ENCODE results near the gene HEMK1. TPM values are rescaled to one million over a fixed set of nuclear protein-coding genes. Genes with fewer than 3 reads are reported as not detected.
A peak's percentile ranks its signal among the peaks of the same experiment; 100 is the strongest.

HEMK1 gene
- total and polyA plus RNA-seq, 9 donors, result 12.9 to 21.5 (median 16.6) TPM

DNA sequence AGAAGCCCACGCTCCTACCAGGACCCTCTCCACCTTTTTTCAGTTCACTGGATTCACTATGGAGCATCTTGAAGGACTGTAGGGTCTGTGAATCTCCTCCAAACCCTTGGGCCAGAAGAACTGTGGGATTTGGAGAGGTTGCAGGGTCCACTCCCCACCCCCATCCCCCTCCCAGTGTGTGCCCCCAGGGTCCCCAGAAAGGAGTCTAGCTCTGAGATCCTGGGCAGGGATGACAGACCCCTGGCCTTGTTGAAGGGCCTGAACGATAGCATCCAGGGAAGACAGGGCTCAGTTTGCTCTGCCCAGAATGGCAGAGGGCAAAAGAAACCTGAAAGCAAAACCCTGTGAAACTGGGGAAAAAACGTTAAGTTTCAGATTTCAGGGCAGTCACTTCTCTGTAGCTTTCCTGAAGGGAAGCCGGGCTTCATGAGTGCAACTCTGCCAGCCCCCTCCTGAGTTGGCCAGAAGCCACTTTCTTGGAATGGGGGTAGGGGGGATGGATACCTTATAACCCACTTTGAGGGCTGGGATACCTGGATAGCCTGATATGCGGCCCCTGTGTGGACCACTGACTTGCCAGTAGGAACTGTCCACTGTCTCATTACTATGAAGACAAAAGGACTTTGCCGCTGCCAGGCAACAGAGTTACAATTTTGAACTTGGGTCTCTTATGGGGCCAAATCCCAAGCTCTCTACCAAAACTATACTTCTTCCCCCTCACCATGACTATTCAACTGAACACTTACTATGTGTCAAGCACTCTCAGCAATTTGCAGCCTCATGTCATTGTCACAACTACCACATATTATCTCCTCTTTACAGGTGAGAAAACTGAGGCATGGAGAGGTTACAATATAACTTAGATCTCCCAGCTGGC is 43.9 kb downstream of the HEMK1 start:
- H3K36me3 ChIP-seq (ENCODE audit: control insufficient read depth, insufficient read depth, low read length), result peaks cover 21% of the 10 kb centered on the region
- H3K27ac ChIP-seq (ENCODE audit: low read length), result peak overlapping the region; percentile 96
- peak; percentile 31 for DNase-seq
- H3K27me3 ChIP-seq (ENCODE audit: control insufficient read depth, insufficient read depth, low read length), result no peaks in the 10 kb centered on the region
- H3K4me1 ChIP-seq (ENCODE audit: control insufficient read depth, insufficient read depth, low read length), result peaks cover 67% of the 10 kb centered on the region
- H3K9me3 ChIP-seq (replicated peaks; ENCODE audit: control insufficient read depth, low read depth, low read length), result no peaks in the 10 kb centered on the region
- H3K4me3 ChIP-seq (ENCODE audit: low read length), result peak overlapping the region; percentile 91
- 51% methylated on average over 5 of the region's 6 CpGs for WGBS (ENCODE audit: insufficient coverage)

DNA sequence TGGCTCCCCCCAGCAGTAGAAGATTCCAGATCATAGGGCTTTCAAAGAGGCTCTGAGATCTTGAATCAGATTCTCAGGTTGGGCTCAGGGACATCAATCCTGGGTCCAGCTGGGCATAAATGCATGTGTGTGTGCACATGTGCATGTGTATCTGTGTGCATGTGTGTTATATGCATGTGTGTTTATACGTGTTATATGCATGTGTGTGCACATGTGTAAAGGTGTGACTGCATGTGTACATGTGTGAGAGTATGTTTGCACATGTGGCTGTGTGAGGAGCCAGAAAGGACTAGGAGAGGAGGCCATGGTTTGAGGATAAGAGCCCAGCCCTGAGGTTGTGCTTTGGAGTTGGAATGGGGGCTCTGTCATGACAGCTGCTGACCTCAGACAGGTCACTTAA is 45.9 kb downstream of the HEMK1 start:
- H3K36me3 ChIP-seq (ENCODE audit: control insufficient read depth, insufficient read depth, low read length), result peaks cover 2% of the 10 kb centered on the region
- H3K9me3 ChIP-seq (replicated peaks; ENCODE audit: control insufficient read depth, low read depth, low read length), result no peaks in the 10 kb centered on the region
- H3K27ac ChIP-seq (ENCODE audit: low read length), result no peak overlapping the region
- H3K4me1 ChIP-seq (ENCODE audit: control insufficient read depth, insufficient read depth, low read length), result peaks cover 48% of the 10 kb centered on the region
- no peaks in the 10 kb centered on the region for H3K27me3 ChIP-seq (ENCODE audit: control insufficient read depth, insufficient read depth, low read length)
- no peak for DNase-seq
- H3K4me3 ChIP-seq (ENCODE audit: low read length), result no peak overlapping the region
- 40% methylated on average over 1 of the region's 1 CpG for WGBS (ENCODE audit: insufficient coverage)

DNA sequence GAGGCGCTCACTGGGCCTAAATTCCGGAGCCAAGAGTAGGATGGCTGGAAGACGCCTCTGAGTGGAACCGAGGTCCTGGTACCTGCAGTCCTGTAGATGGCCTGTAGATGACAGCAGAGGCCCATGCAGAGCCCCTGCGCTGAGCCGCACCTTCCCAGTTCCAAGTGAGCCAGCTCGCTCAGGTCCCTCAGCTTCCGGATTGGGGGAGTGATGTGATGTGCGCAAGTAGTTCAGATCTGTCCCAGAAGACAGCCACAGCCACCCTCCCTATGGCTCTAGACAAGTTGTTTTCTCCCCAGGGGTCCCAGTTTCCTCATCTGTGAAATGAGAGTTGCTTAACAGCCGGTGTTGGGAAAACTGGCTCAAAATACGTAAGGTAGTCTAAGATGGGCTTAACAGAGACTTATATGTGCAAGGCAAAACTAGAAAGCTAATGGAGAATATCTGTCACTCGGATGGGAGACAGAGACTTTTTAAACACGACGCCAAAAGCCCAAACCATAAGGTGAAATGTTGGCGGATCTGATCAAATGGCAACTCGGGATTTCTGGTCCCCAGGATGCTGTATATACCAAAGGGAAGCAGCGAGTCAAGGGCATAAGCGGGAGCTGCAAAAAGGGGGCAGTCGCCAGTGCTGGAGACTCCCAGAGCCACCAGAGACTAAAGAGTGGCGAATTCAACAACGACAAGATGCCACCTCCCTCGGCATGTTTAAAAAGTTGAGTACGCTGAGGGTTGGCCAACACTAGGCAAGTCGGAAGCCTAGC is 46.9 kb downstream of the HEMK1 start:
- Histone ChIP-seq H3K4me1 (ENCODE audit: control insufficient read depth, insufficient read depth, low read length) (peaks cover 38% of the 10 kb centered on the region), H3K27me3 (ENCODE audit: control insufficient read depth, insufficient read depth, low read length) (no peaks in the 10 kb centered on the region), H3K36me3 (ENCODE audit: control insufficient read depth, insufficient read depth, low read length) (peaks cover 4% of the 10 kb centered on the region), H3K4me3 (ENCODE audit: low read length) (peak overlapping the region; percentile 78), H3K9me3 (replicated peaks; ENCODE audit: control insufficient read depth, low read depth, low read length) (no peaks in the 10 kb centered on the region), H3K27ac (ENCODE audit: low read length) (peak overlapping the region; percentile 72)
- WGBS (ENCODE audit: insufficient coverage), result under 1% methylated on average over 19 of the region's 24 CpGs
- DNase-seq, result peak; percentile 90

DNA sequence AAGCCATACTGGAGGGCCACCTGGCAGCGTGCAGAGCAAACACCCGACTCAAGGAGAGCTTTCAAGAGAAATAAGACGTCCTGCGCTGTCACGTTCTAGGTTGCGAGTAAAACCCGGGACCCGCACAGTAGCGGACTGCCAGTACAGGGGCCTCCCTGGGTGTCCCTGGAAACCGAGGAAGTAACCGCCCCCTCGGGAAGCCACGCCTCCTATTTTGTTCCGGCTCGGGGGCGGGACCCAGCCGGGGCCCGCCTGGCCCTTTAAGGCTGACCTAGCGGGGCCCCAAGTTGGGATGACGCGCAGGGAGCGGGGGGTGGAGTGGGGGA is 47.4 kb downstream of the HEMK1 start:
- Histone ChIP-seq H3K27me3 (ENCODE audit: control insufficient read depth, insufficient read depth, low read length) (no peaks in the 10 kb centered on the region), H3K4me1 (ENCODE audit: control insufficient read depth, insufficient read depth, low read length) (peaks cover 37% of the 10 kb centered on the region), H3K4me3 (ENCODE audit: low read length) (peak overlapping the region; percentile 78), H3K27ac (ENCODE audit: low read length) (peak overlapping the region; percentile 72), H3K9me3 (replicated peaks; ENCODE audit: control insufficient read depth, low read depth, low read length) (no peaks in the 10 kb centered on the region), H3K36me3 (ENCODE audit: control insufficient read depth, insufficient read depth, low read length) (peaks cover 4% of the 10 kb centered on the region)
- DNase-seq, result peak; percentile 96
- 0% methylated on average over 10 of the region's 22 CpGs for WGBS (ENCODE audit: insufficient coverage)

DNA sequence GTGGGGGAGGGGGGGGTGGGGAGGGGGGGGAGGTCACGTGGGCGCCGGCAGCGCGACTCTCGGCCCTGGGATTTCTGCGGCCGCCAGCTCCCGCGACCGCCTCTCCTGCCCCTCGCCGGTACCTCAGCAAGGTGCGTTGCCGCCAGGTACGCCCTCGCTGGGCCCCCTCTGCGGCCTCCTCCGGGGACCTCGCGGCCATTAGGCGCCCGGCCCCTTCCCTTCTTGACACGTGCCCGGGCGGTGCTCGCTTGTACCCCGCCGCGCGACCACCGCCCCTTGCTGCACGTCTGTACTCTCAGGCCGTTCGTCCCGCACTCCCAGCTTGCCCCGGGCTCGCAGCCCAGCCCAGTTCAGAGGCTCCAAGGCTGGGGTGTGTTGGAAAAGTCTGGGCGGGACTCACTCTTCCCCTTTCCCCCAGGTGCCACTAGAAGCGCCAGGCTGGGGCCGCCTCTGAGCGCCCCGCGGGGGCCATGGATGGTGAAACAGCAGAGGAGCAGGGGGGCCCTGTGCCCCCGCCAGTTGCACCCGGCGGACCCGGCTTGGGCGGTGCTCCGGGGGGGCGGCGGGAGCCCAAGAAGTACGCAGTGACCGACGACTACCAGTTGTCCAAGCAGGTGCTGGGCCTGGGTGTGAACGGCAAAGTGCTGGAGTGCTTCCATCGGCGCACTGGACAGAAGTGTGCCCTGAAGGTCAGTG is 47.9 kb downstream of the HEMK1 start, which contains the start of gene MAPKAPK3:
Gene MAPKAPK3 (plus strand): TSS at position 56 of the 696 bp plus-strand sequence. CDS start 415 bp downstream, at position 471.
- H3K27me3 ChIP-seq (ENCODE audit: control insufficient read depth, insufficient read depth, low read length), result no peaks in the 10 kb centered on the region
- H3K4me3 ChIP-seq (ENCODE audit: low read length), result peak within 1 kb of the TSS; percentile 78
- H3K36me3 ChIP-seq (ENCODE audit: control insufficient read depth, insufficient read depth, low read length), result peaks cover 4% of the 10 kb centered on the region
- WGBS (ENCODE audit: insufficient coverage), result under 1% methylated on average over 35 of the region's 58 CpGs
- DNase-seq, result peak; percentile 66
- H3K9me3 ChIP-seq (replicated peaks; ENCODE audit: control insufficient read depth, low read depth, low read length), result no peaks in the 10 kb centered on the region
- H3K4me1 ChIP-seq (ENCODE audit: control insufficient read depth, insufficient read depth, low read length), result peaks cover 37% of the 10 kb centered on the region
- peak within 1 kb of the TSS; percentile 75 for H3K27ac ChIP-seq (ENCODE audit: low read length)

DNA sequence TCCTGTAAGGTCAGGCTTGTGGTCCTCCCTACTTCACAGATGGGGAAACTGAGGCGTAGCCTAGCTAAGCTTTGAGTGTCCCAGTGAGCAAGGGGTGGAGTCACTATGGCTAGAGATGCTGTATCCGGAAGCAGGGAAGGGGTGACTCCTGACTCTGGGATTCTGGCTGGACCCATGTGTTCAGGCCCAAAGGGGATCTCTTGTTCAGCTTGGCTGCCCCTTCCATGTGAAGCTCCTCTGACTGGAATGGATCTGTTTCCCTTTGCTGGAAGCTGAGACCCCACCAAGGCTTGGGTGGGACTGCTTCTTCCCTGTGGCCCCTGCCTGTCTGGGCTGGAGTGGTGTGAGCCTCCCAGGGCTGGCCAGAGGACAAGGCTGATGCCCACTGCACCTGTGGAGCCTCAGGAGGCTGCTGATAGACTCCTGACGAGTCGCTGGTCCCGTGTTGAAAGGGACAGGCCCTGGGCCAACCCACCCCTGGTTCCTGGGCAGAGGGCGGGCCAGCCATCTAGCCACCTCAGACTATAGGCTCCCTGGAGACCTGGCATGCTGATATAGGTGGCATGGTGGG is 48.7 kb downstream of the HEMK1 start:
- peaks cover 29% of the 10 kb centered on the region for H3K4me1 ChIP-seq (ENCODE audit: control insufficient read depth, insufficient read depth, low read length)
- H3K27ac ChIP-seq (ENCODE audit: low read length), result peak overlapping the region; percentile 75
- H3K36me3 ChIP-seq (ENCODE audit: control insufficient read depth, insufficient read depth, low read length), result peaks cover 4% of the 10 kb centered on the region
- H3K9me3 ChIP-seq (replicated peaks; ENCODE audit: control insufficient read depth, low read depth, low read length), result no peaks in the 10 kb centered on the region
- peak; percentile 58 for DNase-seq
- peak overlapping the region; percentile 78 for H3K4me3 ChIP-seq (ENCODE audit: low read length)
- 37% methylated on average over 5 of the region's 6 CpGs for WGBS (ENCODE audit: insufficient coverage)
- no peaks in the 10 kb centered on the region for H3K27me3 ChIP-seq (ENCODE audit: control insufficient read depth, insufficient read depth, low read length)

DNA sequence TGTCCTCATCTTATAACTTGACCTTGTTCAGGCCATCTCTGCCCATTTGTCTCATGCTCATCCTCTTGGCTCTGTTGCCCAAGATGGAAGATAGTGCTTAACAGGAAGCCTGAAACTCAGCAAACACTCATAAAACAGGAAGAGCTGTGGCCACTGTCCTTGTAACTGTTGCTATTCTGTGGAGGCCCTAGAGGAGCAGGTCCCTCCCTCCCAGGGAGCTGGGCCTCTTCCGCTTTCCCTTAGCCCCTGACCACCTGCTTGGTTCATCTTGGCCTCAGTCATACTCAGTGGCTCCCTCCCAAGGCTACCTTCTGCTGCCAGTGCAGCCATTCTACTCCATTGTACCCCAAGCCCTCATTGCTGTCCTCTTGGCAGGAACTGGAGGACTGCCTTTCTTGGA is 51.1 kb downstream of the HEMK1 start:
- Histone ChIP-seq H3K4me3 (ENCODE audit: low read length) (no peak overlapping the region), H3K27ac (ENCODE audit: low read length) (no peak overlapping the region)

DNA sequence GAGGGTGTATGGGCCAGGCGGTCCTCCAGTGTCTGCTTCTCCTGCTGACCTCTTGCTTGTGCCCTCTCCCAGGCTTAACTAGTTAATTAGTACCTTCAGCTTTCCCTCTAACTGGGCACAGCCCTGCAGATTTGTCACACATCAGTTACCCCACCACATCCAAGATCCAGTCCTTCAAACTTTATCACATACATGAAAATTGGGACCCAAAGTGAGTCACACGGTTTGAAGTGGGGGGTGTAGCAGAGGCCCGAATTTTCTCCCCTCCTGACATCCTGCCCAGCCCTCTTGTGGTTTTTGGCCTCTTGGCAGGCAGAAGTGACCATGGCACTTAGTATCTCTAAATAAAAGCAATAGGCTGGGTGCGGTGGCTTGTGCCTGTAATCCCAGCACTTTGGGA is 51.5 kb downstream of the HEMK1 start:
- DNase-seq, result no peak
- no peak overlapping the region for H3K4me3 ChIP-seq (ENCODE audit: low read length)
- WGBS (ENCODE audit: insufficient coverage), result 50% methylated on average over 1 of the region's 4 CpGs
- H3K27ac ChIP-seq (ENCODE audit: low read length), result no peak overlapping the region
- H3K27me3 ChIP-seq (ENCODE audit: control insufficient read depth, insufficient read depth, low read length), result no peaks in the 10 kb centered on the region
- H3K36me3 ChIP-seq (ENCODE audit: control insufficient read depth, insufficient read depth, low read length), result peaks cover 4% of the 10 kb centered on the region
- no peaks in the 10 kb centered on the region for H3K9me3 ChIP-seq (replicated peaks; ENCODE audit: control insufficient read depth, low read depth, low read length)
- H3K4me1 ChIP-seq (ENCODE audit: control insufficient read depth, insufficient read depth, low read length), result peaks cover 29% of the 10 kb centered on the region

More for the DNA sequence above, 51.1 kb downstream of the HEMK1 start:
- Histone ChIP-seq H3K36me3 (ENCODE audit: control insufficient read depth, insufficient read depth, low read length) (peaks cover 4% of the 10 kb centered on the region), H3K4me1 (ENCODE audit: control insufficient read depth, insufficient read depth, low read length) (peaks cover 25% of the 10 kb centered on the region), H3K27me3 (ENCODE audit: control insufficient read depth, insufficient read depth, low read length) (no peaks in the 10 kb centered on the region), H3K9me3 (replicated peaks; ENCODE audit: control insufficient read depth, low read depth, low read length) (no peaks in the 10 kb centered on the region)
- peak; percentile 64 for DNase-seq
- 100% methylated on average over 1 of the region's 1 CpG for WGBS (ENCODE audit: insufficient coverage)

DNA sequence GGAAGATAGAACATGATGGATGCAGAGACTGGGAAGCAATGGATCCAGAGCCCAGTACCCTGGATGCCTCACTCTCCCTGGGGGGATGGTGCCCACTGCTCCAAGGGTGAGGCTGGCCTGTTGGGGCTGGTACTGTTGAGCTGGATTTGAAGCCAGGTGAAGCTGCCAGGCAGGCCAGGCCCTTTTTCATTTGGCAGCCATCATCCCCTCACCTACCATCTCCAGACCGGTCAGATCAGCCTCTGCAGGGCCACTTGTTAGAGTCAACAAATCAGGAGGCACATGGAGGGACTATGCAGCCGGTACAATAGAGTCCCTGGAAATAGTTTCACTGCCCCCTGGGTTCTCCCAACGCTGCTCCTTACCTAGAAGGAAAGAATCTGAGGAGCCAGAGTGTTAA is 53.6 kb downstream of the HEMK1 start:
- Histone ChIP-seq H3K9me3 (replicated peaks; ENCODE audit: control insufficient read depth, low read depth, low read length) (no peaks in the 10 kb centered on the region), H3K4me3 (ENCODE audit: low read length) (no peak overlapping the region), H3K4me1 (ENCODE audit: control insufficient read depth, insufficient read depth, low read length) (peaks cover 15% of the 10 kb centered on the region), H3K36me3 (ENCODE audit: control insufficient read depth, insufficient read depth, low read length) (peaks cover 4% of the 10 kb centered on the region), H3K27me3 (ENCODE audit: control insufficient read depth, insufficient read depth, low read length) (no peaks in the 10 kb centered on the region), H3K27ac (ENCODE audit: low read length) (no peak overlapping the region)
- no peak for DNase-seq
- no CpG with 5 or more reads among the region's 3 CpGs for WGBS (ENCODE audit: insufficient coverage)

Measured in muscle of leg (tissue), 11 donors.